HepG2 (cell line): ENCODE results near the gene CCDC120. TPM values are rescaled to one million over a fixed set of nuclear protein-coding genes. Genes with fewer than 3 reads are reported as not detected.

ENCODE experiments used
- E2F1 ChIP-seq: sonication (generic); formaldehyde crosslinking; IDR thresholded peaks from 2 replicates; pipeline ENCODE4 v1.5.0; 2020; ENCODE audit warnings: missing genetic modification reagents
- HNF1A ChIP-seq, 2 experiments: sonication (generic) in 1 of 2; formaldehyde crosslinking in 1 of 2; IDR thresholded peaks; 2 replicates each; pipeline versions ENCODE4 v1.4.0 to v1.6.1; 2016 to 2020; ENCODE audit warnings: borderline replicate concordance in 1 of 2, low read depth in 1 of 2, mild to moderate bottlenecking in 1 of 2, missing genetic modification reagents in 1 of 2
- HNF4A ChIP-seq: sonication (generic); formaldehyde crosslinking; IDR thresholded peaks from 2 replicates; pipeline ENCODE4 v1.4.0; 2020; ENCODE audit warnings: missing genetic modification reagents
- KAT8 ChIP-seq: IDR thresholded peaks from 2 replicates; pipeline ENCODE4 v1.6.1; 2016; ENCODE audit warnings: missing genetic modification reagents, missing compliant biosample characterization
- KDM3A ChIP-seq: IDR thresholded peaks from 2 replicates; pipeline ENCODE4 v1.6.1; 2018; ENCODE audit warnings: low read depth, missing compliant biosample characterization
- MAF1 ChIP-seq: sonication (generic); formaldehyde crosslinking; IDR thresholded peaks from 2 replicates; pipeline ENCODE4 v1.5.0; 2020; ENCODE audit warnings: missing genetic modification reagents, borderline replicate concordance
- PHF8 ChIP-seq: sonication (generic); formaldehyde crosslinking; IDR thresholded peaks from 2 replicates; pipeline ENCODE4 v1.5.0; 2020; ENCODE audit warnings: missing genetic modification reagents
- SP1 ChIP-seq, 2 experiments: fragments of 450-650 bp in 1 of 2; sonication (generic) in 1 of 2; formaldehyde crosslinking in 1 of 2; IDR thresholded peaks; 2 replicates each; pipeline versions ENCODE4 v1.4.0 to v1.6.1; 2016 to 2020; ENCODE audit warnings: missing genetic modification reagents in 1 of 2
- SRSF9 ChIP-seq: fragments of 200-400 bp; formaldehyde crosslinking; IDR thresholded peaks from 2 replicates; pipeline ENCODE4 v1.6.1; 2018; ENCODE audit warnings: borderline replicate concordance, mild to moderate bottlenecking, low read depth, low read length; ENCODE audit not compliant: insufficient read depth, poor library complexity, severe bottlenecking
- ZFP90 ChIP-seq: sonication (generic); formaldehyde crosslinking; IDR thresholded peaks from 2 replicates; pipeline ENCODE4 v1.8.0; 2022; ENCODE audit warnings: missing genetic modification reagents, mild to moderate bottlenecking, inconsistent platforms, borderline replicate concordance
- ZGPAT ChIP-seq: IDR thresholded peaks from 2 replicates; pipeline ENCODE4 v1.6.1; 2016; ENCODE audit warnings: mild to moderate bottlenecking
- ZNF687 ChIP-seq: sonication (generic); formaldehyde crosslinking; IDR thresholded peaks from 2 replicates; pipeline ENCODE4 v1.5.1; 2020; ENCODE audit warnings: mild to moderate bottlenecking, missing genetic modification reagents, moderate library complexity
- ZNF703 ChIP-seq: sonication (generic); formaldehyde crosslinking; IDR thresholded peaks from 2 replicates; pipeline ENCODE4 v1.5.1; 2020; ENCODE audit warnings: missing genetic modification reagents, mild to moderate bottlenecking, moderate library complexity, borderline replicate concordance
- ZNF720 ChIP-seq: sonication (generic); formaldehyde crosslinking; IDR thresholded peaks from 2 replicates; pipeline ENCODE4 v1.4.0; 2020; ENCODE audit warnings: missing genetic modification reagents
- ZNF83 ChIP-seq: sonication (generic); formaldehyde crosslinking; IDR thresholded peaks from 2 replicates; pipeline ENCODE4 v1.4.0; 2020; ENCODE audit warnings: missing genetic modification reagents, mild to moderate bottlenecking, borderline replicate concordance
- polyA plus RNA-seq, 8 experiments: library from polyadenylated mRNA; depleted of rRNA in 3 of 8; stranded (reverse) in 7 of 8; unstranded in 1 of 8; fragments of >200 nt; fragmentation: Illumina TruSeq in 4 of 8; extraction: Trizol in 4 of 8; gene quantifications; 2 replicates each; pipeline versions ENCODE4 v1.2.1 to v1.2.3, GENCODE V29; 2011 to 2016; ENCODE audit warnings: low read depth in 4 of 8, missing spikeins in 1 of 8, mixed read lengths in 1 of 8; ENCODE audit not compliant: insufficient read depth in 1 of 8
- total RNA-seq, 5 experiments: library from RNA; depleted of rRNA; stranded (reverse); fragments of >200 nt; fragmentation: Illumina TruSeq; extraction: Trizol; gene quantifications; 2 replicates each; pipeline ENCODE4 v1.2.3, GENCODE V29; 2016; ENCODE audit warnings: low read depth in 1 of 5

Gene CCDC120
- total and polyA plus RNA-seq, 2 of the 13 experiments (the other 11 are each of a cell fraction or from before 2014, with no cell fraction given): 0.89 to 3.2 TPM

GRCh38 chrX:49100704-49101628 is 42.2 kb downstream of the CCDC120 start (continued):
- TF ChIP-seq SRSF9 (no peak), ZGPAT (CRISPR knock-in tag) (no peak), ZNF687 (CRISPR knock-in tag) (peak; percentile 86), ZNF720 (no peak), HNF4A (CRISPR knock-in tag) (0 out of 2 replicates have a peak, but pooled peaks have one; percentile 26), PHF8 (peak; percentile 55), SP1 (IDR thresholded peaks at IDR 0.05) (no peak), SP1 (CRISPR knock-in tag; IDR thresholded peaks at IDR 0.05) (no peak; the same call in 1 of the 2 replicates), HNF1A (IDR thresholded peaks at IDR 0.05; ENCODE audit: low read depth) (no peak), HNF1A (CRISPR knock-in tag; IDR thresholded peaks at IDR 0.05; ENCODE audit: borderline replicate concordance) (no peak), KDM3A (CRISPR knock-in tag) (no peak), KAT8 (CRISPR knock-in tag) (peak; percentile 41), ZNF83 (CRISPR knock-in tag) (0 out of 2 replicates have a peak, but pooled peaks have one; percentile 17), ZFP90 (CRISPR knock-in tag) (peak; percentile 25; the same call in 1 of the 2 replicates), MAF1 (CRISPR knock-in tag) (no peak), E2F1 (CRISPR knock-in tag) (peak; percentile 79), ZNF703 (CRISPR knock-in tag) (no peak)
